Measurements from ENCODE around the gene TENM4.

DNA sequence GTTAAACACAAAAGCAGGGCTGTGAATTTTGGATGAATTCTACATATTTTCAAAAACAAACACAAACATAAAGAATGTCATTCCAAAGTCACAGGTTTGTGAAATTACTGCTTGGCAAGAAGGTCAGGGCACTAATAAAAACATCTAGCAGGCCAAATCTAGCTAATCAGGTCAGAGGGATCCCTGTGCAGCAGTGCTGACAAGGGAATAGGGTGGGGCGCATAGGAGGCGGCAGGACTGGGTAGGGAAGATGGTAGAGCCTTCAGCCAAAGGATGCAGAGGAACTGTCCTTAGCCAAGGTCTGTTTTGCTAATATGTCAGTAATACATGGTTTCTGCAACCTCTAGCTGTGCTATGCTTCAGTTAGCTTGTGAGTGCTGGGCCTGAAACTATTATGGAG is 396.6 kb downstream of the TENM4 start:
- no peak for TF ChIP-seq RFX5 (IDR thresholded peaks at IDR 0.05; ENCODE audit: low read length)
- TF ChIP-seq, protein P1, sequence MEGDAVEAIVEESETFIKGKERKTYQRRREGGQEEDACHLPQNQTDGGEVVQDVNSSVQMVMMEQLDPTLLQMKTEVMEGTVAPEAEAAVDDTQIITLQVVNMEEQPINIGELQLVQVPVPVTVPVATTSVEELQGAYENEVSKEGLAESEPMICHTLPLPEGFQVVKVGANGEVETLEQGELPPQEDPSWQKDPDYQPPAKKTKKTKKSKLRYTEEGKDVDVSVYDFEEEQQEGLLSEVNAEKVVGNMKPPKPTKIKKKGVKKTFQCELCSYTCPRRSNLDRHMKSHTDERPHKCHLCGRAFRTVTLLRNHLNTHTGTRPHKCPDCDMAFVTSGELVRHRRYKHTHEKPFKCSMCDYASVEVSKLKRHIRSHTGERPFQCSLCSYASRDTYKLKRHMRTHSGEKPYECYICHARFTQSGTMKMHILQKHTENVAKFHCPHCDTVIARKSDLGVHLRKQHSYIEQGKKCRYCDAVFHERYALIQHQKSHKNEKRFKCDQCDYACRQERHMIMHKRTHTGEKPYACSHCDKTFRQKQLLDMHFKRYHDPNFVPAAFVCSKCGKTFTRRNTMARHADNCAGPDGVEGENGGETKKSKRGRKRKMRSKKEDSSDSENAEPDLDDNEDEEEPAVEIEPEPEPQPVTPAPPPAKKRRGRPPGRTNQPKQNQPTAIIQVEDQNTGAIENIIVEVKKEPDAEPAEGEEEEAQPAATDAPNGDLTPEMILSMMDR (IDR thresholded peaks at IDR 0.05), result no peak
- TF ChIP-seq GABPA (IDR thresholded peaks at IDR 0.05; ENCODE audit: low read depth), result no peak
- TF ChIP-seq RXRA (IDR thresholded peaks at IDR 0.05; ENCODE audit: borderline replicate concordance, low read depth), result no peak
- no peak for TF ChIP-seq EZH2phosphoT487 (IDR thresholded peaks at IDR 0.05; ENCODE audit: borderline replicate concordance, low read depth)
- TF ChIP-seq CHD2 (IDR thresholded peaks at IDR 0.05; ENCODE audit: low read length, partially characterized antibody), result no peak
- no peak for TF ChIP-seq NRF1 (IDR thresholded peaks at IDR 0.05; ENCODE audit: low read depth, low read length)
- TF ChIP-seq YY1 (IDR thresholded peaks at IDR 0.05; ENCODE audit: low read depth), result no peak
- no peak for TF ChIP-seq EP300 (IDR thresholded peaks at IDR 0.05; ENCODE audit: borderline replicate concordance in 1 of 2, low read depth in 1 of 2, low read length in 1 of 2)
- no peak for TF ChIP-seq ELF1 (IDR thresholded peaks at IDR 0.05)
- no peak for TF ChIP-seq POLR2AphosphoS5 (IDR thresholded peaks at IDR 0.05; ENCODE audit: low read depth, low read length)
- no peak for TF ChIP-seq MEF2A (IDR thresholded peaks at IDR 0.05; ENCODE audit: borderline replicate concordance, low read depth)
- no peak for TF ChIP-seq NFIC (IDR thresholded peaks at IDR 0.05; ENCODE audit: borderline replicate concordance)

All from SK-N-SH (cell line).